Endothelial cell of umbilical vein (primary cell): ENCODE data around the gene MINDY4. TPM values are rescaled to one million over a fixed set of nuclear protein-coding genes. Genes with fewer than 3 reads are reported as not detected.

Experiments used
- BruUV-seq: library from RNA; stranded (reverse); fragments of 400-500 nt; replicated peaks from 2 replicates; lab custom pipeline; 2021; lab: Mats Ljungman, UMichigan
- CTCF ChIA-PET: fragments of 300-600, 350-600 bp; sonication (Branson Sonifier 250); formaldehyde crosslinking; loops from one replicate; lab custom pipeline; 2021; ENCODE audit warnings: antibody characterized with exemption, inconsistent platforms; lab: Charles Lee
- POLR2A ChIA-PET: fragments of 300-600, 350-600 bp; sonication (Branson Sonifier 250); formaldehyde crosslinking; loops from one replicate; lab custom pipeline; 2021; ENCODE audit warnings: antibody characterized with exemption, inconsistent platforms; lab: Charles Lee
- DNase-seq: peaks from one replicate; pipeline ENCODE4 v3.0.0-alpha.2; 2011; ENCODE audit warnings: low read depth, low spot score
- FAIRE-seq: peaks from 2 replicates; lab custom pipeline; 2011; peaks lifted over from hg19 to GRCh38; lab: Jason Lieb, UNC
- H2AFZ ChIP-seq: 2 replicates; pipeline ENCODE4 v1.6.0; 2012; ENCODE audit warnings: low read depth, low read length, control low read depth, inconsistent platforms
- H3K27ac ChIP-seq: 2 replicates; pipeline ENCODE4 v1.5.1; 2011; ENCODE audit warnings: low read depth, mild to moderate bottlenecking, control low read depth, low read length, moderate library complexity; ENCODE audit not compliant: insufficient read depth
- H3K27me3 ChIP-seq, 2 experiments: 2 replicates each; pipeline versions ENCODE4 v1.6.0 to v1.6.1; 2011; ENCODE audit warnings: low read length in 2 of 2, mixed read lengths in 1 of 2; ENCODE audit not compliant: control insufficient read depth in 2 of 2, insufficient read depth in 2 of 2
- H3K36me3 ChIP-seq, 2 experiments: 2 replicates in 1 of 2; 3 replicates in 1 of 2; pipeline ENCODE4 v1.5.1; 2011; ENCODE audit warnings: low read length in 2 of 2, mild to moderate bottlenecking in 1 of 2, moderate library complexity in 1 of 2; ENCODE audit not compliant: control insufficient read depth in 2 of 2, insufficient read depth in 2 of 2; ENCODE audit errors: extremely low read depth in 1 of 2
- H3K4me1 ChIP-seq: 3 replicates; pipeline ENCODE4 v1.5.1; 2011; ENCODE audit warnings: mild to moderate bottlenecking, low read length; ENCODE audit not compliant: control insufficient read depth, insufficient read depth; ENCODE audit errors: extremely low read depth
- H3K4me2 ChIP-seq: 2 replicates; pipeline ENCODE4 v1.6.1; 2011; ENCODE audit warnings: low read length, control low read depth, mixed read lengths; ENCODE audit not compliant: insufficient read depth
- H3K4me3 ChIP-seq, 3 experiments: fragments of 200-600 bp in 1 of 3; sonication (generic), shearing (Covaris generic) in 1 of 3; replicated peaks in 1 of 3; 2 replicates each; pipeline ENCODE4 v1.5.1; 2011 to 2016; ENCODE audit warnings: control low read depth in 3 of 3, low read length in 3 of 3, mild to moderate bottlenecking in 2 of 3, inconsistent platforms in 1 of 3, low read depth in 1 of 3, moderate library complexity in 1 of 3; ENCODE audit not compliant: insufficient read depth in 1 of 3
- H3K79me2 ChIP-seq: 2 replicates; pipeline ENCODE4 v1.6.0; 2012; ENCODE audit warnings: low read length, inconsistent platforms; ENCODE audit not compliant: control insufficient read depth, insufficient read depth
- H3K9ac ChIP-seq: replicated peaks from 2 replicates; pipeline ENCODE3; 2011; ENCODE audit warnings: low read length, control low read depth; ENCODE audit not compliant: insufficient read depth; ENCODE audit errors: extremely low read depth
- H3K9me1 ChIP-seq: replicated peaks from 3 replicates; pipeline ENCODE4 v1.6.0; 2011; ENCODE audit warnings: mild to moderate bottlenecking, low read length; ENCODE audit not compliant: control insufficient read depth, insufficient read depth; ENCODE audit errors: extremely low read depth
- H3K9me3 ChIP-seq: replicated peaks from 2 replicates; pipeline ENCODE4 v1.5.1; 2012; ENCODE audit warnings: low read length, inconsistent platforms; ENCODE audit not compliant: control insufficient read depth, insufficient read depth
- H4K20me1 ChIP-seq: replicated peaks from 2 replicates; pipeline ENCODE3; 2011; ENCODE audit warnings: mild to moderate bottlenecking, low read length; ENCODE audit not compliant: control insufficient read depth, insufficient read depth; ENCODE audit errors: extremely low read depth
- CTCF ChIP-seq, 2 donors: IDR thresholded peaks; 1 replicate in 1 of 2; 2 replicates in 1 of 2; pipeline ENCODE4 v1.5.1; 2011; ENCODE audit warnings: low read length in 2 of 2, mild to moderate bottlenecking in 2 of 2, moderate library complexity in 2 of 2, control low read depth in 1 of 2, inconsistent platforms in 1 of 2, low read depth in 1 of 2; ENCODE audit not compliant: insufficient read depth in 1 of 2; ENCODE audit errors: extremely low read depth in 1 of 2
- EZH2 ChIP-seq: IDR thresholded peaks from 2 replicates; pipeline ENCODE4 v1.6.1; 2012; ENCODE audit warnings: borderline replicate concordance, low read depth, mild to moderate bottlenecking, moderate library complexity, low read length, inconsistent platforms; ENCODE audit not compliant: severe bottlenecking
- FOS ChIP-seq: IDR thresholded peaks from 2 replicates; pipeline ENCODE4 v1.6.1; 2011; ENCODE audit warnings: mild to moderate bottlenecking, low read length, moderate library complexity, borderline replicate concordance; ENCODE audit not compliant: insufficient read depth
- GATA2 ChIP-seq: IDR thresholded peaks from 2 replicates; pipeline ENCODE4 v1.7.0; 2011; ENCODE audit warnings: low read depth, mild to moderate bottlenecking, moderate library complexity, mixed read lengths, low read length; ENCODE audit not compliant: insufficient read length, insufficient read depth
- JUN ChIP-seq: IDR thresholded peaks from 2 replicates; pipeline ENCODE4 v1.6.1; 2011; ENCODE audit warnings: borderline replicate concordance, low read depth; ENCODE audit not compliant: insufficient read length, insufficient read depth
- MAX ChIP-seq: IDR thresholded peaks from 2 replicates; pipeline ENCODE4 v1.6.1; 2011; ENCODE audit not compliant: insufficient read depth, insufficient read length
- MYC ChIP-seq: IDR thresholded peaks from one replicate; pipeline ENCODE4 v1.6.1; 2011; ENCODE audit warnings: mild to moderate bottlenecking, low read depth, low read length
- POLR2A ChIP-seq: IDR thresholded peaks from 2 replicates; pipeline ENCODE4 v1.6.1; 2012; ENCODE audit warnings: low read depth, mild to moderate bottlenecking, control low read depth, low read length
- POLR2AphosphoS5 ChIP-seq: IDR thresholded peaks from 2 replicates; pipeline ENCODE4 v1.6.1; 2012; ENCODE audit warnings: low read depth, mild to moderate bottlenecking, control low read depth, low read length, moderate library complexity; ENCODE audit not compliant: insufficient read depth
- dilution Hi-C: fragments of 300-500 bp; cut with MboI; formaldehyde crosslinking; loops from one replicate; pipeline ENCODE4 v1.15.0; 2019; ENCODE audit warnings: low sequenced_read_pairs; ENCODE audit not compliant: extremely low pct_ligation_motif_present
- intact Hi-C: fragments of 100-400 bp; cut with micrococcal nuclease; formaldehyde crosslinking; loops from one replicate; pipeline ENCODE4 v1.10.0; 2022
- polyA plus RNA-seq, 4 experiments: library from polyadenylated mRNA; depleted of rRNA in 3 of 4; stranded (reverse) in 3 of 4; unstranded in 1 of 4; fragments of >200 nt; gene quantifications; 2 replicates each; pipeline versions ENCODE4 v1.2.1 to v1.2.3, GENCODE V29; 2011 to 2012; ENCODE audit warnings: missing spikeins in 1 of 4
- total RNA-seq: library from RNA; stranded (reverse); gene quantifications from 2 replicates; pipeline ENCODE4 v1.2.3, GENCODE V29; 2021

MINDY4 gene
- total and polyA plus RNA-seq, 2 donors (not counting 3 experiments of a cell fraction or from before 2014, with no cell fraction given): 2.2 to 4.7 TPM

- DNase-seq (no peak), FAIRE-seq (no peak)
- Histone ChIP-seq H3K4me1 (peaks cover under 1% of the 10 kb centered on the region), H3K9me1 (no peaks in the 10 kb centered on the region), H3K79me2 (no peaks in the 10 kb centered on the region), H4K20me1 (no peaks in the 10 kb centered on the region), H3K27me3 (no peaks in the 10 kb centered on the region), H3K9ac (no peak overlapping the region), H3K4me2 (no peak overlapping the region), H3K36me3 (peaks cover 0 to 5% of the 10 kb centered on the region in 2 experiments), H2AFZ (no peak overlapping the region), H3K4me3 (no peak overlapping the region), H3K27ac (no peak overlapping the region), H3K9me3 (no peaks in the 10 kb centered on the region)
- no peak for TF ChIP-seq FOS
- TF ChIP-seq CTCF (IDR thresholded peaks at IDR 0.05; ENCODE audit: extremely low read depth in 1 of 2, insufficient read depth in 1 of 2, low read depth in 1 of 2, low read length in 2 of 2): no peak
- no peak for TF ChIP-seq POLR2A
- no peak for TF ChIP-seq JUN
- no peak for TF ChIP-seq MAX
- no peak for TF ChIP-seq POLR2AphosphoS5
- TF ChIP-seq MYC: no peak
- no peak for TF ChIP-seq EZH2
- TF ChIP-seq GATA2: no peak
- POLR2A ChIA-PET: no interaction called here
- intact Hi-C loops (no loop called here), dilution Hi-C loops (no loop called here)
- CTCF ChIA-PET: no interaction called here
- BruUV-seq: no TSS peak
Measured at GRCh38 chr7:30927559-30927958, 156.3 kb downstream of the MINDY4 start.
